ENCODE results near the gene NOS1AP. TPM values are rescaled to one million over a fixed set of nuclear protein-coding genes. Genes with fewer than 3 reads are reported as not detected.

The NOS1AP gene
- total RNA-seq, 1 experiment from 2014 or later = 5.3 TPM

DNA sequence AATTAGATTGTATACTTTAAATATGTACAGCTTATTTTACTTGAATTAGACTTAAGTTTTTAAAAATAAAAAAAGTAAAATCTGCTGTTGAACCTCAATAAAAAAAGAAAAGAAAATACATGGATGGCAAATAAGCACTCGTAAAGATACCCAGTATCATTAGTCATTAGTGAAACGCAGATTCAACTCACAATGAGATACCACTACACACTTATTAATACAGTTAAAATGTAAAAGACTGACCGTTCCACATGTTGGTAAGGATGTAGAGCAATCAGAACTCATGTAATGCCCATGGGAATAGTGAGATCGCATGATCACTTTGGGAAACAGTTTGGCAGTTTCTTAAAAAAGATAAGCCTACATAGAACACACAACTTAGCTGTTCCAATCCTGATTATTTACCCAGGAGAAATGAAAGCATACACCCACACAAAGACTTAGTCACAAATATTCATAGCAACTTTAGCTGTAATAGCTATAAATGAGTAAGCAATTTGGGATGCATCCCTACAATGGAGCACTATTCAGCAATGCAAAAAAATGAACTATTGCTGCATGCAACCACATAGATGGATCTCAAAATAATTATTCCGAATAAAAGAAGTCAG, 335.2 kb downstream of the NOS1AP start:
- Histone ChIP-seq H3K9ac (ENCODE audit: low read length) (no peak overlapping the region), H3K9me2 (ENCODE audit: insufficient read depth) (no peaks in the 10 kb centered on the region), H3K4me3 (replicated peaks in 1 of 2; ENCODE audit: low read depth in 1 of 2, low read length in 2 of 2) (no peak overlapping the region), H3K4me1 (ENCODE audit: control insufficient read depth in 1 of 2, insufficient read depth in 2 of 2, low read length in 2 of 2) (peaks cover 5 to 8% of the 10 kb centered on the region in 2 experiments), H3K4me2 (ENCODE audit: low read length) (peak overlapping the region; percentile 49), H3K9me3 (ENCODE audit: control insufficient read depth in 1 of 2, insufficient read depth in 1 of 2, low read depth in 1 of 2, low read length in 2 of 2) (no peaks in the 10 kb centered on the region), H3K27me3 (ENCODE audit: insufficient read depth, low read length) (no peaks in the 10 kb centered on the region), H3K36me3 (ENCODE audit: control insufficient read depth in 1 of 2, insufficient read depth in 2 of 2, low read length in 2 of 2) (no peaks in the 10 kb centered on the region), H2AFZ (ENCODE audit: low read depth, low read length, poor library complexity, severe bottlenecking) (peak overlapping the region; percentile 52), H3K27ac (ENCODE audit: low read depth, low read length) (no peak overlapping the region), H4K20me1 (ENCODE audit: insufficient read depth) (no peaks in the 10 kb centered on the region), H3K79me2 (ENCODE audit: insufficient read depth, low read length) (no peaks in the 10 kb centered on the region)
- RAD21 ChIA-PET (ENCODE audit: low non-redundant PET in 1 of 2, low total read pairs in 2 of 2, uncharacterized antibody in 2 of 2, unreplicated experiment in 2 of 2) = no interaction called here
- CTCF ChIA-PET = no interaction called here
- ATAC-seq (peak; percentile 27; the same call in 1 of the 2 replicates), DNase-seq (ENCODE audit: low read depth, low spot score) (no peak)
- intact Hi-C loops (cut with micrococcal nuclease) = no loop called here
- TF ChIP-seq ATF3 (IDR thresholded peaks at IDR 0.05) (no peak), EGR1 (IDR thresholded peaks at IDR 0.05; ENCODE audit: low read depth) (peak; percentile 76), POLR2A (IDR thresholded peaks at IDR 0.05; ENCODE audit: borderline replicate concordance, extremely low read depth, insufficient read depth, insufficient read length) (no peak), YY1 (IDR thresholded peaks at IDR 0.05; ENCODE audit: extremely low read depth, insufficient replicate concordance, low read depth, low read length) (no peak)
- no TSS peak for BruUV-seq (replicated peaks)
- POLR2A ChIA-PET = interaction anchor here (0.9 kb wide), 1 partner anchor 24 kb away, joined by 3 read pairs; no protein-coding TSS in a partner anchor

GRCh38 chr1:162405800-162406199, 336.3 kb downstream of the NOS1AP start:
- H3K4me3 ChIP-seq (replicated peaks in 1 of 2; ENCODE audit: low read depth in 1 of 2, low read length in 2 of 2) = no peak overlapping the region
- peaks cover 5 to 8% of the 10 kb centered on the region in 2 experiments for H3K4me1 ChIP-seq (ENCODE audit: control insufficient read depth in 1 of 2, insufficient read depth in 2 of 2, low read length in 2 of 2)
- no peaks in the 10 kb centered on the region for H3K9me2 ChIP-seq (ENCODE audit: insufficient read depth)
- no peaks in the 10 kb centered on the region for H3K27me3 ChIP-seq (ENCODE audit: insufficient read depth, low read length)
- no peak for ATAC-seq
- H3K36me3 ChIP-seq (ENCODE audit: control insufficient read depth in 1 of 2, insufficient read depth in 2 of 2, low read length in 2 of 2) = no peaks in the 10 kb centered on the region
- peak overlapping the region; percentile 13 for H2AFZ ChIP-seq (ENCODE audit: low read depth, low read length, poor library complexity, severe bottlenecking)
- DNase-seq (ENCODE audit: low read depth, low spot score) = no peak
- ChIA-PET POLR2A (no interaction called here), RAD21 (ENCODE audit: low non-redundant PET in 1 of 2, low total read pairs in 2 of 2, uncharacterized antibody in 2 of 2, unreplicated experiment in 2 of 2) (no interaction called here), CTCF (no interaction called here)
- no peak overlapping the region for H3K9ac ChIP-seq (ENCODE audit: low read length)
- BruUV-seq (replicated peaks) = no TSS peak
- no peaks in the 10 kb centered on the region for H3K79me2 ChIP-seq (ENCODE audit: insufficient read depth, low read length)
- no peak overlapping the region for H3K27ac ChIP-seq (ENCODE audit: low read depth, low read length)
- no peaks in the 10 kb centered on the region for H4K20me1 ChIP-seq (ENCODE audit: insufficient read depth)
- H3K9me3 ChIP-seq (ENCODE audit: control insufficient read depth in 1 of 2, insufficient read depth in 1 of 2, low read depth in 1 of 2, low read length in 2 of 2) = no peaks in the 10 kb centered on the region
- intact Hi-C loops (cut with micrococcal nuclease) = no loop called here
- H3K4me2 ChIP-seq (ENCODE audit: low read length) = no peak overlapping the region
- TF ChIP-seq, protein P1, sequence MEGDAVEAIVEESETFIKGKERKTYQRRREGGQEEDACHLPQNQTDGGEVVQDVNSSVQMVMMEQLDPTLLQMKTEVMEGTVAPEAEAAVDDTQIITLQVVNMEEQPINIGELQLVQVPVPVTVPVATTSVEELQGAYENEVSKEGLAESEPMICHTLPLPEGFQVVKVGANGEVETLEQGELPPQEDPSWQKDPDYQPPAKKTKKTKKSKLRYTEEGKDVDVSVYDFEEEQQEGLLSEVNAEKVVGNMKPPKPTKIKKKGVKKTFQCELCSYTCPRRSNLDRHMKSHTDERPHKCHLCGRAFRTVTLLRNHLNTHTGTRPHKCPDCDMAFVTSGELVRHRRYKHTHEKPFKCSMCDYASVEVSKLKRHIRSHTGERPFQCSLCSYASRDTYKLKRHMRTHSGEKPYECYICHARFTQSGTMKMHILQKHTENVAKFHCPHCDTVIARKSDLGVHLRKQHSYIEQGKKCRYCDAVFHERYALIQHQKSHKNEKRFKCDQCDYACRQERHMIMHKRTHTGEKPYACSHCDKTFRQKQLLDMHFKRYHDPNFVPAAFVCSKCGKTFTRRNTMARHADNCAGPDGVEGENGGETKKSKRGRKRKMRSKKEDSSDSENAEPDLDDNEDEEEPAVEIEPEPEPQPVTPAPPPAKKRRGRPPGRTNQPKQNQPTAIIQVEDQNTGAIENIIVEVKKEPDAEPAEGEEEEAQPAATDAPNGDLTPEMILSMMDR (IDR thresholded peaks at IDR 0.05 in 2 of 3, conservative IDR thresholded peaks at IDR 0.05 in 1 of 3; ENCODE audit: borderline replicate concordance in 1 of 3, insufficient read depth in 1 of 3, low read depth in 2 of 3, low read length in 2 of 3) = no peak
- TF ChIP-seq YY1 (IDR thresholded peaks at IDR 0.05; ENCODE audit: extremely low read depth, insufficient replicate concordance, low read depth, low read length) = no peak
- TF ChIP-seq SRF (IDR thresholded peaks at IDR 0.05; ENCODE audit: low read depth) = no peak
- no peak for TF ChIP-seq ZFX (IDR thresholded peaks at IDR 0.05)
- TF ChIP-seq ZNF274 (IDR thresholded peaks at IDR 0.05; ENCODE audit: low read depth, low read length) = no peak
- TF ChIP-seq ZBTB33 (IDR thresholded peaks at IDR 0.05; ENCODE audit: extremely low read depth, insufficient replicate concordance, low read length) = no peak
- TF ChIP-seq CBX3 (IDR thresholded peaks at IDR 0.05; ENCODE audit: low read depth) = no peak
- TF ChIP-seq, protein P2, sequence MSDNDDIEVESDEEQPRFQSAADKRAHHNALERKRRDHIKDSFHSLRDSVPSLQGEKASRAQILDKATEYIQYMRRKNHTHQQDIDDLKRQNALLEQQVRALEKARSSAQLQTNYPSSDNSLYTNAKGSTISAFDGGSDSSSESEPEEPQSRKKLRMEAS (IDR thresholded peaks at IDR 0.05) = no peak
- TF ChIP-seq RAD21 (IDR thresholded peaks at IDR 0.05; ENCODE audit: low read depth) = no peak
- no peak for TF ChIP-seq SIN3A (IDR thresholded peaks at IDR 0.05; ENCODE audit: low read depth)
- no peak for TF ChIP-seq FOSL1 (IDR thresholded peaks at IDR 0.05; ENCODE audit: low read depth)
- no peak for TF ChIP-seq SP1 (IDR thresholded peaks at IDR 0.05; ENCODE audit: low read depth)
- no peak for TF ChIP-seq CEBPB (IDR thresholded peaks at IDR 0.05; ENCODE audit: low read depth)
- TF ChIP-seq POLR2A (IDR thresholded peaks at IDR 0.05; ENCODE audit: borderline replicate concordance, extremely low read depth, insufficient read depth, insufficient read length) = no peak
- no peak for TF ChIP-seq TCF7L2 (IDR thresholded peaks at IDR 0.05; ENCODE audit: borderline replicate concordance, extremely low read depth, insufficient read depth, insufficient read length)
